Vagina (tissue), 2 donors: Measurements from ENCODE around the gene COL5A1.

ENCODE experiments used
- POLR2A ChIP-seq, 2 donors: fragments of 450-650 bp; IDR thresholded peaks; one replicate each; pipeline ENCODE4 v1.6.1; 2017; ENCODE audit warnings: antibody characterized with exemption in 2 of 2, mild to moderate bottlenecking in 2 of 2, moderate library complexity in 2 of 2
- TF ChIP-seq, protein P1 (sequence below), 3 experiments: fragments of 450-650 bp in 2 of 3; fragments of 200-600 bp in 1 of 3; sonication (generic) in 1 of 3; IDR thresholded peaks; one replicate each; pipeline ENCODE4 v1.5.1; 2017 to 2019; ENCODE audit warnings: antibody characterized with exemption in 3 of 3, mild to moderate bottlenecking in 2 of 3, moderate library complexity in 2 of 3

DNA sequence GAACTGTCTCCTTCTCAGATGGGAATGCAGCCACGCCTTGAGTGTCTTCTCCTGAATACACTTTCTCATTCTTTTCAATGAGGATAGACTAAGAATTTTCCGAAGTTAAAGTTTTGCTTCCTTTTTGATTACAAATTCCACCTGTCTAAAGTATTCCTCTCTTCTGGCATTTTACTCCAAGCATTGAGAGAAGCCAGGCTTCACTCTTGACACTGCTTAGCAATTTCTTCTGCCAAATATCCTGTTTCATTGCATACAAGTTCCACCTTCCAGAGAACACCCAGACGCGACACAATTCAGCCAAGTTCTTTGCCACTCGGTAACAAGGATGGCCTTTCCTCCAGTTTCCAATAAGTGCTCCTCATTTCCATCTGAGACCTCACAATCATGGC is 35.6 kb upstream of the COL5A1 start:
- TF ChIP-seq, protein P1, sequence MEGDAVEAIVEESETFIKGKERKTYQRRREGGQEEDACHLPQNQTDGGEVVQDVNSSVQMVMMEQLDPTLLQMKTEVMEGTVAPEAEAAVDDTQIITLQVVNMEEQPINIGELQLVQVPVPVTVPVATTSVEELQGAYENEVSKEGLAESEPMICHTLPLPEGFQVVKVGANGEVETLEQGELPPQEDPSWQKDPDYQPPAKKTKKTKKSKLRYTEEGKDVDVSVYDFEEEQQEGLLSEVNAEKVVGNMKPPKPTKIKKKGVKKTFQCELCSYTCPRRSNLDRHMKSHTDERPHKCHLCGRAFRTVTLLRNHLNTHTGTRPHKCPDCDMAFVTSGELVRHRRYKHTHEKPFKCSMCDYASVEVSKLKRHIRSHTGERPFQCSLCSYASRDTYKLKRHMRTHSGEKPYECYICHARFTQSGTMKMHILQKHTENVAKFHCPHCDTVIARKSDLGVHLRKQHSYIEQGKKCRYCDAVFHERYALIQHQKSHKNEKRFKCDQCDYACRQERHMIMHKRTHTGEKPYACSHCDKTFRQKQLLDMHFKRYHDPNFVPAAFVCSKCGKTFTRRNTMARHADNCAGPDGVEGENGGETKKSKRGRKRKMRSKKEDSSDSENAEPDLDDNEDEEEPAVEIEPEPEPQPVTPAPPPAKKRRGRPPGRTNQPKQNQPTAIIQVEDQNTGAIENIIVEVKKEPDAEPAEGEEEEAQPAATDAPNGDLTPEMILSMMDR (IDR thresholded peaks at IDR 0.05), result no peak
- no peak for TF ChIP-seq POLR2A (IDR thresholded peaks at IDR 0.05)
